ENCODE results near the gene TRIM68. TPM values are rescaled to one million over a fixed set of nuclear protein-coding genes. Genes with fewer than 3 reads are reported as not detected.

TRIM68 gene
- total RNA-seq, 1 donor from 2014 or later = 7.9 TPM

- DNase-seq (ENCODE audit: low read depth) = peak; percentile 32
- H3K4me3 ChIP-seq (ENCODE audit: low read depth, low read length) = no peak overlapping the region
- TF ChIP-seq CTCF (conservative IDR thresholded peaks at IDR 0.05; ENCODE audit: low read depth, low read length) = peak; percentile 80
Observed at GRCh38 chr11:4626207-4627099, 18.4 kb upstream of the TRIM68 start.

GRCh38 chr11:4619514-4619913, 11.5 kb upstream of the TRIM68 start:
- no peak for DNase-seq (ENCODE audit: low read depth)
- TF ChIP-seq CTCF (conservative IDR thresholded peaks at IDR 0.05; ENCODE audit: low read depth, low read length) = no peak
- no peak overlapping the region for H3K4me3 ChIP-seq (ENCODE audit: low read depth, low read length)

- TF ChIP-seq CTCF (conservative IDR thresholded peaks at IDR 0.05; ENCODE audit: low read depth, low read length) = no peak
- DNase-seq (ENCODE audit: low read depth) = no peak
Observed at GRCh38 chr11:4615856-4616444, 7.9 kb upstream of the TRIM68 start.

GRCh38 chr11:4611986-4612385, 4.0 kb upstream of the TRIM68 start:
- DNase-seq (ENCODE audit: low read depth) = no peak
- no peak overlapping the region for H3K4me3 ChIP-seq (ENCODE audit: low read depth, low read length)
- TF ChIP-seq CTCF (conservative IDR thresholded peaks at IDR 0.05; ENCODE audit: low read depth, low read length) = no peak

More at GRCh38 chr11:4615856-4616444, 7.9 kb upstream of the TRIM68 start:
- no peak overlapping the region for H3K4me3 ChIP-seq (ENCODE audit: low read depth, low read length)

GRCh38 chr11:4610258-4610935, 2.4 kb upstream of the TRIM68 start:
- H3K4me3 ChIP-seq (ENCODE audit: low read depth, low read length) = no peak overlapping the region
- no peak for TF ChIP-seq CTCF (conservative IDR thresholded peaks at IDR 0.05; ENCODE audit: low read depth, low read length)
- no peak for DNase-seq (ENCODE audit: low read depth)

- DNase-seq (ENCODE audit: low read depth) = no peak
- TF ChIP-seq CTCF (conservative IDR thresholded peaks at IDR 0.05; ENCODE audit: low read depth, low read length) = no peak
- H3K4me3 ChIP-seq (ENCODE audit: low read depth, low read length) = peak overlapping the region; percentile 88
Observed at GRCh38 chr11:4607096-4607495, 935 bp downstream of the TRIM68 start.

All from epithelial cell of proximal tubule (primary cell).